Keratinocyte (primary cell): ENCODE data around the gene RPA1. TPM values are rescaled to one million over a fixed set of nuclear protein-coding genes. Genes with fewer than 3 reads are reported as not detected.

Experiments
- DNase-seq: peaks from one replicate; pipeline ENCODE4 v3.0.0-alpha.2; 2011; ENCODE audit warnings: low read depth, missing footprints, low spot score
- FAIRE-seq: peaks from 2 replicates; lab custom pipeline; 2011; peaks lifted over from hg19 to GRCh38; lab: Jason Lieb, UNC
- H2AFZ ChIP-seq: 2 replicates; pipeline ENCODE4 v1.6.0; 2012; ENCODE audit warnings: low read length, control low read depth, inconsistent platforms; ENCODE audit not compliant: control insufficient read depth
- H3K27ac ChIP-seq: 2 replicates; pipeline ENCODE4 v1.5.1; 2011; ENCODE audit warnings: low read length; ENCODE audit not compliant: control insufficient read depth, insufficient read depth
- H3K27me3 ChIP-seq: 3 replicates; pipeline ENCODE4 v1.6.0; 2011; ENCODE audit warnings: low read length; ENCODE audit not compliant: control insufficient read depth, insufficient read depth; ENCODE audit errors: extremely low read depth
- H3K36me3 ChIP-seq, 2 experiments: 2 replicates in 1 of 2; 3 replicates in 1 of 2; pipeline ENCODE4 v1.5.1; 2011; ENCODE audit warnings: low read length in 2 of 2, mild to moderate bottlenecking in 1 of 2; ENCODE audit not compliant: control insufficient read depth in 2 of 2, insufficient read depth in 2 of 2; ENCODE audit errors: extremely low read depth in 1 of 2
- H3K4me1 ChIP-seq: 3 replicates; pipeline ENCODE4 v1.5.1; 2011; ENCODE audit warnings: low read length; ENCODE audit not compliant: control insufficient read depth, insufficient read depth; ENCODE audit errors: extremely low read depth
- H3K4me2 ChIP-seq: 3 replicates; pipeline ENCODE4 v1.6.0; 2011; ENCODE audit warnings: low read depth, low read length; ENCODE audit not compliant: control insufficient read depth, insufficient read depth; ENCODE audit errors: extremely low read depth
- H3K4me3 ChIP-seq, 3 experiments: fragments of 200-600 bp in 1 of 3; sonication (generic) in 1 of 3; 2 replicates in 2 of 3; 3 replicates in 1 of 3; pipeline ENCODE4 v1.5.1; 2011 to 2016; ENCODE audit warnings: low read length in 3 of 3, mild to moderate bottlenecking in 3 of 3, control low read depth in 2 of 3, inconsistent platforms in 1 of 3, low read depth in 1 of 3, mixed read lengths in 1 of 3, mixed run types in 1 of 3, moderate library complexity in 1 of 3; ENCODE audit not compliant: control insufficient read depth in 2 of 3, insufficient read depth in 2 of 3; ENCODE audit errors: extremely low read depth in 1 of 3
- H3K79me2 ChIP-seq: 2 replicates; pipeline ENCODE4 v1.6.0; 2012; ENCODE audit warnings: low read length; ENCODE audit not compliant: control insufficient read depth, insufficient read depth
- H3K9ac ChIP-seq: 3 replicates; pipeline ENCODE4 v1.6.0; 2011; ENCODE audit warnings: low read length; ENCODE audit not compliant: control insufficient read depth, insufficient read depth; ENCODE audit errors: extremely low read depth
- H3K9me1 ChIP-seq: 3 replicates; pipeline ENCODE4 v1.6.0; 2011; ENCODE audit warnings: low read length; ENCODE audit not compliant: control insufficient read depth, insufficient read depth; ENCODE audit errors: extremely low read depth
- H3K9me3 ChIP-seq: 2 replicates; pipeline ENCODE4 v1.5.1; 2012; ENCODE audit warnings: low read depth, low read length; ENCODE audit not compliant: control insufficient read depth
- H4K20me1 ChIP-seq: 3 replicates; pipeline ENCODE4 v1.6.0; 2011; ENCODE audit warnings: low read length; ENCODE audit not compliant: control insufficient read depth, insufficient read depth; ENCODE audit errors: extremely low read depth
- EZH2 ChIP-seq: IDR thresholded peaks from one replicate; pipeline ENCODE4 v1.6.1; 2012; ENCODE audit warnings: inconsistent platforms, mild to moderate bottlenecking, low read length, moderate library complexity
- dilution Hi-C: fragments of 300-500 bp; cut with MboI; formaldehyde crosslinking; loops from one replicate; pipeline ENCODE4 v1.7.0; 2020; ENCODE audit warnings: low sequenced_read_pairs; ENCODE audit not compliant: extremely low pct_ligation_motif_present
- polyA plus RNA-seq, 5 experiments: library from polyadenylated mRNA; depleted of rRNA in 3 of 5; stranded (reverse) in 3 of 5; stranded (forward) in 1 of 5; unstranded in 1 of 5; fragments of >200 nt; gene quantifications; 1 replicate in 1 of 5; 2 replicates in 3 of 5; 3 replicates in 1 of 5; pipeline versions ENCODE4 v1.2.1 to v1.2.3, GENCODE V29; 2011 to 2012; ENCODE audit warnings: missing spikeins in 2 of 5, low read depth in 1 of 5, low replicate concordance in 1 of 5
- TF ChIP-seq, protein P1 (sequence below), 3 experiments: IDR thresholded peaks in 1 of 3; conservative IDR thresholded peaks in 1 of 3; optimal IDR thresholded peaks in 1 of 3; 2 replicates in 2 of 3; 3 replicates in 1 of 3; pipeline versions ENCODE3 to v1.5.1; 2011; ENCODE audit warnings: low read length in 3 of 3, mild to moderate bottlenecking in 3 of 3, moderate library complexity in 2 of 3, control low read depth in 1 of 3, inconsistent platforms in 1 of 3; ENCODE audit not compliant: insufficient read depth in 2 of 3; ENCODE audit errors: extremely low read depth in 1 of 3

RPA1 gene
- polyA plus RNA-seq, 1 donor (not counting 4 experiments of a cell fraction or from before 2014, with no cell fraction given), result 74.9 TPM

DNA sequence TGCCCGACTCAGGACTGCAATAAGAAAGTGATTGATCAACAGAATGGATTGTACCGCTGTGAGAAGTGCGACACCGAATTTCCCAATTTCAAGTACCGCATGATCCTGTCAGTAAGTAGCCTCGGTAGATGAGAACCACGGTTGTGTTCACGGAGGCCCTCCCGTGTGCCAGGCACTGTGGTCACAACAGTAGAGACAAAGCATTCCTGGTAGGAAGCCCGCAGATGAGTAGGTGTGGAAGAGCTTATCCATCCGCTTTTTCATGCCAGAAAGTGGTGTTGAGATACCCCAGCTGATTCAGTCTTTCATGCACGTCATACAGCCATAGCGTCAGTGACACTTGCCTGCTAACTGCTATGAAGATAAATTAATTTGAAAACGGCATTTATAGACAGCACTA, 58.9 kb downstream of the RPA1 start:
- FAIRE-seq (no peak), DNase-seq (no peak)
- Histone ChIP-seq H3K27me3 (no peaks in the 10 kb centered on the region), H3K36me3 (peaks cover 29 to 35% of the 10 kb centered on the region in 2 experiments), H3K4me2 (no peak overlapping the region), H3K27ac (no peak overlapping the region), H3K4me3 (no peak overlapping the region), H3K79me2 (no peaks in the 10 kb centered on the region), H3K9me3 (no peaks in the 10 kb centered on the region), H3K9ac (no peak overlapping the region), H4K20me1 (no peaks in the 10 kb centered on the region), H2AFZ (no peak overlapping the region), H3K4me1 (no peaks in the 10 kb centered on the region), H3K9me1 (no peaks in the 10 kb centered on the region)
- dilution Hi-C loops, result no loop called here
- no peak for TF ChIP-seq EZH2
- TF ChIP-seq, protein P1, sequence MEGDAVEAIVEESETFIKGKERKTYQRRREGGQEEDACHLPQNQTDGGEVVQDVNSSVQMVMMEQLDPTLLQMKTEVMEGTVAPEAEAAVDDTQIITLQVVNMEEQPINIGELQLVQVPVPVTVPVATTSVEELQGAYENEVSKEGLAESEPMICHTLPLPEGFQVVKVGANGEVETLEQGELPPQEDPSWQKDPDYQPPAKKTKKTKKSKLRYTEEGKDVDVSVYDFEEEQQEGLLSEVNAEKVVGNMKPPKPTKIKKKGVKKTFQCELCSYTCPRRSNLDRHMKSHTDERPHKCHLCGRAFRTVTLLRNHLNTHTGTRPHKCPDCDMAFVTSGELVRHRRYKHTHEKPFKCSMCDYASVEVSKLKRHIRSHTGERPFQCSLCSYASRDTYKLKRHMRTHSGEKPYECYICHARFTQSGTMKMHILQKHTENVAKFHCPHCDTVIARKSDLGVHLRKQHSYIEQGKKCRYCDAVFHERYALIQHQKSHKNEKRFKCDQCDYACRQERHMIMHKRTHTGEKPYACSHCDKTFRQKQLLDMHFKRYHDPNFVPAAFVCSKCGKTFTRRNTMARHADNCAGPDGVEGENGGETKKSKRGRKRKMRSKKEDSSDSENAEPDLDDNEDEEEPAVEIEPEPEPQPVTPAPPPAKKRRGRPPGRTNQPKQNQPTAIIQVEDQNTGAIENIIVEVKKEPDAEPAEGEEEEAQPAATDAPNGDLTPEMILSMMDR (optimal IDR thresholded peaks at IDR 0.05 in 1 of 3, IDR thresholded peaks at IDR 0.05 in 1 of 3, conservative IDR thresholded peaks at IDR 0.05 in 1 of 3; ENCODE audit: extremely low read depth in 1 of 3, insufficient read depth in 2 of 3, low read length in 3 of 3), result no peak

DNA sequence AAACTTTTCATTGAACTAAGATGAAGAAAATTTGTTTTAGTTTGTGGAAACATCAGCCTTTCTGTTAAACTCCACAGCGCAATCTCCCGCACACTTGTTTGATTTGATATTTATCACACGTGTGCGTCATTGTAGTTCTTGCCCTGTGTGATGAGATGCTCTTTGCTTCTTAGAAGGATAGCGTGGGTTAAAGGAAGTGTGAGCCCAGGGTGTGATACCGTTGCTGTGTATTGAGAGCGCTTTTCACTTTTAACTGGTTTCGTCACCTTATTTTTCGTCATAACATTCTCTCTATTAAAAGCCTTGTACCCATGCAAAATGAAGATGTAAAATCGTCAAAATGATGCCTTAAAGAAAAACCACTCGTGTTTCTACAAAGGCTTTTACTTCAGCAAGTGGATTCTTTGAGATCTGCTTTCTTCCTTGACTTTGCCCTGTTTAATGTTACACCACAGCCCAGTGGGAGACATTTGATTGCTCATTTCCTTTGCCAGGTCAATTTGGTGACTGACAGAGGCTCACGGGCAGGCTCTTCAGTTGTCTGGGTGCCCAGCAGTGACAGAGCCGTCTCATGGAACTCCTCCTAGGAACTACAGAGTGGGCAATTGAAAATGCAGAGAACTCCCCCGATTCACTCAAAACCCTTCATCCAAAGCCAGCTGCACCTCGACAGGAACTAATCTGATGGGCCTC, 61.1 kb downstream of the RPA1 start:
- Histone ChIP-seq H4K20me1 (no peaks in the 10 kb centered on the region), H3K27me3 (no peaks in the 10 kb centered on the region), H3K4me1 (no peaks in the 10 kb centered on the region), H3K4me3 (no peak overlapping the region), H3K27ac (no peak overlapping the region), H3K9me1 (no peaks in the 10 kb centered on the region), H3K9me3 (no peaks in the 10 kb centered on the region), H3K79me2 (no peaks in the 10 kb centered on the region), H3K36me3 (peaks cover 16 to 20% of the 10 kb centered on the region in 2 experiments), H2AFZ (no peak overlapping the region), H3K9ac (no peak overlapping the region), H3K4me2 (no peak overlapping the region)
- DNase-seq (no peak), FAIRE-seq (no peak)
- TF ChIP-seq EZH2, result no peak
- TF ChIP-seq, protein P1 (optimal IDR thresholded peaks at IDR 0.05 in 1 of 3, IDR thresholded peaks at IDR 0.05 in 1 of 3, conservative IDR thresholded peaks at IDR 0.05 in 1 of 3; ENCODE audit: extremely low read depth in 1 of 3, insufficient read depth in 2 of 3, low read length in 3 of 3), result no peak
- dilution Hi-C loops, result no loop called here
